GM06990 (cell line): ENCODE data around the gene RASA3.

Source experiments
- DNase-seq: peaks from one replicate; pipeline ENCODE4 v3.0.0-alpha.2; 2011; ENCODE audit not compliant: insufficient read length; ENCODE audit errors: extremely low read depth
- H3K27me3 ChIP-seq: replicated peaks from 2 replicates; pipeline ENCODE4 v1.6.0; 2011; ENCODE audit warnings: low read length; ENCODE audit not compliant: control insufficient read depth, insufficient read depth
- H3K36me3 ChIP-seq: 2 replicates; pipeline ENCODE4 v1.5.1; 2011; ENCODE audit warnings: low read length; ENCODE audit not compliant: control insufficient read depth, insufficient read depth
- H3K4me3 ChIP-seq: replicated peaks from 2 replicates; pipeline ENCODE4 v1.5.1; 2011; ENCODE audit warnings: low read depth, mild to moderate bottlenecking, control low read depth, low read length
- TF ChIP-seq, protein P1 (sequence below): IDR thresholded peaks from 2 replicates; pipeline ENCODE4 v1.5.1; 2011; ENCODE audit warnings: low read length, control low read depth, mild to moderate bottlenecking, inconsistent platforms; ENCODE audit not compliant: insufficient read depth, poor library complexity, severe bottlenecking

Gene RASA3

DNA sequence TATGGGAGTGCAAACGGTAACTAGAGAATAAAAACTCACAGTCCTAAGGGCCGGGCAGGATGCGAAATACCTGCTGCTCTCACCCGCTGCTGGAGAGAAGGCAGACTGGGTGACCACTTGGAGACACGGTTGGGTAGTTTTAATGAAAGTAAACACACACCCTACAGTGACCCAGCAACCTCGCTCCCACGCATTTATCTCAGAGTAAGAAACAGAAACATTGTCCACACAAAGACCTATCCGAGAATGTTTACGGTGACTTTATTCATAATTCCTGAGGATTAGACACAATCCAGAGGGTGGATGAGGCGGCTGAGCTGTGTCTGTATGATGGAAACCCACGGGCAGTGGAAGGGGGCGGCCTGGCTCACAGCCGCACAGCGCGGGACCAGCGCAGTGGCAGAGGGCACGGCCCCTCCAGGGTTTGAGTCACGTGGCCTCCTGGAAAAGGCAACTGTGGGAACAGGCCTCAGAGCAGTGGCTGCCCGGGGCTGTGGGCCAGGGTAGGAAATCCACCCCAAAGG, 85.0 kb downstream of the RASA3 start:
- Histone ChIP-seq H3K36me3 (peaks cover 10% of the 10 kb centered on the region), H3K4me3 (0 out of 2 replicates have a peak overlapping the region, but pooled peaks have one; percentile 1), H3K27me3 (no peaks in the 10 kb centered on the region)
- no peak for DNase-seq
- TF ChIP-seq, protein P1, sequence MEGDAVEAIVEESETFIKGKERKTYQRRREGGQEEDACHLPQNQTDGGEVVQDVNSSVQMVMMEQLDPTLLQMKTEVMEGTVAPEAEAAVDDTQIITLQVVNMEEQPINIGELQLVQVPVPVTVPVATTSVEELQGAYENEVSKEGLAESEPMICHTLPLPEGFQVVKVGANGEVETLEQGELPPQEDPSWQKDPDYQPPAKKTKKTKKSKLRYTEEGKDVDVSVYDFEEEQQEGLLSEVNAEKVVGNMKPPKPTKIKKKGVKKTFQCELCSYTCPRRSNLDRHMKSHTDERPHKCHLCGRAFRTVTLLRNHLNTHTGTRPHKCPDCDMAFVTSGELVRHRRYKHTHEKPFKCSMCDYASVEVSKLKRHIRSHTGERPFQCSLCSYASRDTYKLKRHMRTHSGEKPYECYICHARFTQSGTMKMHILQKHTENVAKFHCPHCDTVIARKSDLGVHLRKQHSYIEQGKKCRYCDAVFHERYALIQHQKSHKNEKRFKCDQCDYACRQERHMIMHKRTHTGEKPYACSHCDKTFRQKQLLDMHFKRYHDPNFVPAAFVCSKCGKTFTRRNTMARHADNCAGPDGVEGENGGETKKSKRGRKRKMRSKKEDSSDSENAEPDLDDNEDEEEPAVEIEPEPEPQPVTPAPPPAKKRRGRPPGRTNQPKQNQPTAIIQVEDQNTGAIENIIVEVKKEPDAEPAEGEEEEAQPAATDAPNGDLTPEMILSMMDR = no peak

DNA sequence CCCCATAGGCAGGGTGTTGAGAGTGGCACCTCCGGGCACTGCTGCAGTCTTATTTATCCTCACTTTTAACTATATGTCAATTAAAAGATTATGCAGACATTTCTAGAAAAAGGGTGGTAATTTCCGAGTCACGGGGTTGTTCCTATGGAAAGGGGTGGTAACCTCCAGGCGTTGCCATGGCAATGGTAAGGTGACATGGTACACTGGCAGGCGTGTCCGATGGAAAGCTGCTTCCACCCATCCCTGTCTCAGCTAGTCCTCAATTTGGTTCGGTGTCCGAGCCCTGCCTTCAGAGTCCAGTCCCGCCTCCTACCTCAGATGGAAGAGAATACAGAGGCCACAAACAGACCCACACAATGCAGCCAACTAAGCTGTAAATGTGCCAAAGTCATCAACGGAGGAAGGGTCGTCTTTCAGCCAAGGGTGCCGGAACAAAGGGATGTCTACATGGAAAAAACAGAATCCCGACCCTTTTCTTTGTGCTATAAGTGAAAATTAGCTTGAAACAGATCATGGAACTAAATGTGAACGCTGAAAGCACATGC, 85.9 kb downstream of the RASA3 start:
- TF ChIP-seq, protein P1 = no peak
- no peak for DNase-seq
- Histone ChIP-seq H3K4me3 (no peak overlapping the region), H3K27me3 (no peaks in the 10 kb centered on the region), H3K36me3 (peaks cover 14% of the 10 kb centered on the region)

DNA sequence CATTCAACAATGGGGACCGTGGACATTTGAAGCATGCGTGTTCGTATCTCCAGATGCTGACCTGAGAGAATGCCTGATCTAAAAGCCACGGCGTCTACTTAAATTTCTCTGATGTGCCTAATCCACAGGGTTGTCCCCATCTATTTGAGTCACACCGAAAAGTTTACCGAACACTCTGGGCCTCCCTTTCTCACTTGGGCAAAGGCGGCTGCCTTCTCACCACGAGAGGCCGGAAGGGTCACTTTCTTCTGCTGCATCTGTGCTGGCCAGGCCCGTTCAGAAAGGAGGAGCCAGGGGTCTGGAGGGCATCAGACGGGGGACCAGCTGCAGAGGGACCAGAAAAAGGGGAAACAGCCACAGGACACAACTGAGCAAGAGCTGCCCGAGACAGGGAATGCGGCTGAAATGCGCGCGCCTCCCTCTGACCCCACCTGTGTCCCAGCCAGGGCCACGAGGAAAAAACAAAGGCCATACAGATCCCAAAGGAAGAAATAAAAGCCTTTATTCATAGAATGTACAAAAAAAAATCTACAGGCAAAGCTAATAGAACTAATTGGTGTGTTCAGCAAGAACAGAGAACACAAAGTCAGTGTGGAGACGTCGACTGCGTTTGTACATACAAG, 87.2 kb downstream of the RASA3 start:
- H3K36me3 ChIP-seq = peaks cover 12% of the 10 kb centered on the region
- no peak for DNase-seq
- TF ChIP-seq, protein P1 = no peak
- H3K4me3 ChIP-seq = no peak overlapping the region
- H3K27me3 ChIP-seq = no peaks in the 10 kb centered on the region

DNA sequence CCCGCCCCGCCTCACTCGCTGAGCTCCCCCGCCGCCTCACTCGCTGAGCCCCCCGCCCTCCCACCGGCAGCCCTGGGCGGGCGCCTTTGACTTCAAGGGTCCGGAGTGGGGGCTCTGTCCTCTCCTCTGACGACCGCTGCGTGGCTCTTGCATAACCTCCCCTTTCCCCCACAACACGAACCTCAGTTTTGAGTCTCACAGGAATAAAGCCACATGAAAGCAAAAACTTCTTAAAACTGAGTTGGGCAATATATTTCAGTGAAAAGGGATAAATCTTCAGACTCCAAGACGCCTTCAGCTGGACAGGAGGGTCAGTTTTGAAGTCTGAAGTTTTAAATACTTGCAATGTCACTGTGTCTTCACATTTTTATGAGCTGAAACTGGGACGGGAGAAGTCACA, 87.9 kb downstream of the RASA3 start:
- TF ChIP-seq, protein P1 = no peak
- Histone ChIP-seq H3K4me3 (no peak overlapping the region), H3K36me3 (peaks cover 12% of the 10 kb centered on the region), H3K27me3 (no peaks in the 10 kb centered on the region)
- no peak for DNase-seq

DNA sequence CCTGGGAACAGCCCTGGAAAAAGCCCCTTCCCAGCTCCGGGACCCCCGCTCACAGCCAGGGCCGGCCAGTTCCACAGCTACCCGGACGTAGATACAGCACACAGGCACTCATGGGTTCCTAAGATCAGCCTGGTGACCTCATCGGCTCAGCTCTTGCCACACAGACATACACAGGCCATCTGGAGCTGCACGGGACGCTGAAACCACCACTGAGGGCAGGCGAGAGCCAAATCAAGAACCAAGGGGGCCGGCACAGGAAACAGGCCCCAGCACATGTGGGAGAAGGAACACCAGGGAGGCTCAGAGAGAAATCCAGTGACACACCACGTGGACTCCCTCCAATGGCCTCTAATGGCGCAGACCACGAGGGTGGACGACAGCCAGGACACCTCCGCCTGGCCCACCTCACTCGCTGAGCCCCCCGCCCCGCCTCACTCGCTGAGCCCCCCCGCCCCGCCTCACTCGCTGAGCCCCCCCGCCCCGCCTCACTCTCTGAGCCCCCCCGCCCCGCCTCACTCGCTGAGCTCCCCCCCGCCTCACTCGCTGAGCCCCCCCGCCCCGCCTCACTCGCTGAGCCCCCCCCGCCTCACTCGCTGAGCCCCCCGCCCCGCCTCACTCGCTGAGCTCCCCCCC, 88.9 kb downstream of the RASA3 start:
- TF ChIP-seq, protein P1 = peak; percentile 30
- DNase-seq = no peak
- Histone ChIP-seq H3K4me3 (no peak overlapping the region), H3K36me3 (peaks cover 12% of the 10 kb centered on the region), H3K27me3 (no peaks in the 10 kb centered on the region)
